Heart right ventricle (tissue), 16 donors: ENCODE results near the gene TRAK1. TPM values are rescaled to one million over a fixed set of nuclear protein-coding genes. Genes with fewer than 3 reads are reported as not detected.

Experiments used
- ATAC-seq, 8 donors: fragments of 200-7000 bp; cut with Tn5 transposase; one replicate each; pipeline ENCODE4 v1.9.1; 2020; ENCODE audit warnings: mild to moderate bottlenecking in 8 of 8, moderate library complexity in 8 of 8, moderate number of reproducible peaks in 1 of 8
- DNase-seq, 2 donors: peaks; one replicate each; pipeline ENCODE4 v3.0.0-alpha.2; 2020
- H3K27ac ChIP-seq, 10 donors: fragments of 200-600 bp; sonication (generic) in 2 of 10; one replicate each; pipeline versions ENCODE4 v1.5.0 to v1.8.0; 2020 to 2022; ENCODE audit warnings: mild to moderate bottlenecking in 3 of 10
- H3K27me3 ChIP-seq, 7 donors: fragments of 200-600 bp; one replicate each; pipeline ENCODE4 v1.8.0; 2021 to 2022; ENCODE audit warnings: mild to moderate bottlenecking in 2 of 7
- H3K36me3 ChIP-seq, 9 donors: fragments of 200-600 bp; sonication (generic) in 1 of 9; one replicate each; pipeline versions ENCODE4 v1.5.0 to v1.8.0; 2020 to 2022; ENCODE audit warnings: mild to moderate bottlenecking in 2 of 9
- H3K4me1 ChIP-seq, 9 donors: fragments of 200-600 bp; sonication (generic) in 1 of 9; one replicate each; pipeline versions ENCODE4 v1.5.0 to v1.8.0; 2020 to 2022; ENCODE audit warnings: mild to moderate bottlenecking in 4 of 9
- H3K4me3 ChIP-seq, 10 donors: fragments of 200-600 bp; sonication (generic) in 2 of 10; one replicate each; pipeline versions ENCODE4 v1.5.0 to v1.8.0; 2020 to 2022; ENCODE audit warnings: mild to moderate bottlenecking in 7 of 10, moderate library complexity in 2 of 10
- H3K9me3 ChIP-seq, 11 donors: fragments of 200-600 bp in 10 of 11; sonication (generic) in 2 of 11; one replicate each; pipeline versions ENCODE4 v1.5.0 to v1.8.0; 2013 to 2022; ENCODE audit warnings: mild to moderate bottlenecking in 2 of 11, control low read depth in 1 of 11, moderate library complexity in 1 of 11
- CTCF ChIP-seq, 9 donors: fragments of 200-600 bp; sonication (generic) in 2 of 9; IDR thresholded peaks; one replicate each; pipeline versions ENCODE4 v1.5.0 to v1.8.0; 2021 to 2022; ENCODE audit warnings: antibody characterized with exemption in 9 of 9, mild to moderate bottlenecking in 5 of 9, moderate library complexity in 1 of 9
- WGBS, 2 donors: extraction: QIAGEN DNeasy Blood & Tissue Kit; methylation state at CpG; one replicate each; pipeline ENCODE4 v1.1.7; 2013; ENCODE audit warnings: inconsistent platforms in 1 of 2; 5-methylcytosine and 5-hydroxymethylcytosine counted together
- intact Hi-C, 10 donors: fragments of 100-400 bp; cut with DNase I; formaldehyde crosslinking; loops; one replicate each; pipeline versions ENCODE4 v1.11.1 to v1.14.2; 2022
- polyA plus RNA-seq, 2 donors: library from polyadenylated mRNA; stranded (reverse); fragments of 200-250 nt; gene quantifications; one replicate each; pipeline ENCODE4 v1.2.3, GENCODE V29; 2013
- total RNA-seq, 10 donors: library from RNA; stranded (reverse); fragmentation: NEBNext Ultra II Directional in 3 of 10; extraction: Animal tissue kit (Norgen Biotek cat#: 25700) in 3 of 10; gene quantifications; one replicate each; pipeline versions ENCODE4 v1.2.1 to v1.2.4, GENCODE V29; 2021 to 2023
- donor health status: Arrhythmogenic right ventricular cardiomyopathy.
- donor health status: ischemic (EF 13 %, LVEDD 7.1; RV severe dilation, severe dysfunction).
- donor health status: healthy with polysubstance abuse.
- donor health status: DM: no; HTN: yes; CAD: no.
- donor health status: DM: no; HTN: no; CAD: no.
- donor health status: ischemic (EF 25% LVEDD 6.9; RV normal size, moderate dysfunction).
- donor health status: ischemic (EF 25% LVEDD 5.7; RV mildly dilated, moderate dysfunction).
- donor health status: healthy.
- donor health status: DM: yes; HTN: yes; CAD: no.
- donor health status: Ischemic cardiomyopathy.
- donor health status: ischemic (EF 35%, LVEDD 5.7; RV mildly dilated, moderate dysfunction).
- donor health status: nonischemic (EF 11% LVEDD 7.7; RV severe dilation, severe dysfunction).
- donor health status: DM: yes; HTN: yes; CAD: no.
- donor health status: PGD.
- donor health status: ischemic (EF 29% LVEDD 5.4; RV normal size, mild dysfunction).
- donor health status: nonischemic (EF 23%, LVEDD 6.1; RV moderate dilation, normal function).

TRAK1 gene
- total and polyA plus RNA-seq, 12 donors: 35.5 to 423 (median 303) TPM

GRCh38 chr3:42123824-42124658 is 32.9 kb downstream of the TRAK1 start:
- Histone ChIP-seq H3K4me1 (peaks cover 20 to 73% (median 46%) of the 10 kb centered on the region in 9 donors), H3K27ac (peak overlapping the region in 5 of 10 donors; percentile 30 to 79 (median 48))

GRCh38 chr3:42127226-42127625 is 36.1 kb downstream of the TRAK1 start:
- 95 to 96% methylated on average over 3 of the region's 3 CpGs for whole genome bisulfite sequencing, 2 donors
- no peak for ATAC-seq
- Histone ChIP-seq H3K36me3 (peaks cover 0 to 51% (median 14%) of the 10 kb centered on the region in 9 donors), H3K27ac (no peak overlapping the region), H3K4me3 (no peak overlapping the region), H3K27me3 (no peaks in the 10 kb centered on the region), H3K4me1 (peaks cover 11 to 54% (median 29%) of the 10 kb centered on the region in 9 donors), H3K9me3 (no peaks in the 10 kb centered on the region)
- no peak for TF ChIP-seq CTCF (IDR thresholded peaks at IDR 0.05)
- intact Hi-C loops: no loop called here
- DNase-seq: no peak

More at GRCh38 chr3:42123824-42124658, 32.9 kb downstream of the TRAK1 start:
- H3K9me3 ChIP-seq: no peaks in the 10 kb centered on the region
- intact Hi-C loops: no loop called here
- peaks cover 0 to 46% (median 14%) of the 10 kb centered on the region in 9 donors for H3K36me3 ChIP-seq
- DNase-seq (no peak), ATAC-seq (no peak)
- no peak overlapping the region for H3K4me3 ChIP-seq
- WGBS, 2 donors: 94 to 98% methylated on average over 5 of the region's 5 CpGs
- no peak for TF ChIP-seq CTCF (IDR thresholded peaks at IDR 0.05)
- no peaks in the 10 kb centered on the region for H3K27me3 ChIP-seq

- H3K27ac ChIP-seq: peak overlapping the region in 2 of 10 donors; percentile 2 to 10
- peaks cover 0 to 57% (median 14%) of the 10 kb centered on the region in 9 donors for H3K36me3 ChIP-seq
- no peaks in the 10 kb centered on the region for H3K9me3 ChIP-seq
- no peak overlapping the region for H3K4me3 ChIP-seq
- 38 to 51% methylated on average over 1 of the region's 1 CpG for WGBS, 2 donors
- no peak for TF ChIP-seq CTCF (IDR thresholded peaks at IDR 0.05)
- DNase-seq: no peak
- no peaks in the 10 kb centered on the region for H3K27me3 ChIP-seq
- no peak for ATAC-seq
- intact Hi-C loops: no loop called here
- peaks cover 0 to 41% (median 17%) of the 10 kb centered on the region in 9 donors for H3K4me1 ChIP-seq
Observed at GRCh38 chr3:42128526-42128925, 37.4 kb downstream of the TRAK1 start.

GRCh38 chr3:42129014-42129953 is 38.1 kb downstream of the TRAK1 start:
- TF ChIP-seq CTCF (IDR thresholded peaks at IDR 0.05): no peak

More at GRCh38 chr3:42129014-42129953, 38.1 kb downstream of the TRAK1 start:
- no peak for DNase-seq
- peak in 6 of 8 donors; percentile 47 to 85 (median 62) for ATAC-seq
- intact Hi-C loops: no loop called here
- peak overlapping the region in 3 of 10 donors; percentile 2 to 36 (median 10) for H3K27ac ChIP-seq
- no peaks in the 10 kb centered on the region for H3K27me3 ChIP-seq
- 65 to 68% methylated on average over 18 of the region's 18 CpGs for WGBS, 2 donors
- H3K4me1 ChIP-seq: peaks cover 0 to 34% (median 10%) of the 10 kb centered on the region in 9 donors
- H3K4me3 ChIP-seq: no peak overlapping the region
- H3K9me3 ChIP-seq: no peaks in the 10 kb centered on the region
- H3K36me3 ChIP-seq: peaks cover 0 to 57% (median 14%) of the 10 kb centered on the region in 9 donors
